Aorta (tissue), 5 donors: Measurements from ENCODE around the gene AK1. TPM values are rescaled to one million over a fixed set of nuclear protein-coding genes. Genes with fewer than 3 reads are reported as not detected.

Experiments
- ATAC-seq: fragments of 200-7000 bp; cut with Tn5 transposase; one replicate; pipeline ENCODE4 v1.9.1; 2022; ENCODE audit warnings: moderate library complexity; ENCODE audit not compliant: low FRiP score
- DNase-seq, 2 donors: peaks; one replicate each; pipeline ENCODE4 v3.0.0-alpha.2; 2020
- H3K27ac ChIP-seq, 2 donors: one replicate each; pipeline ENCODE4 v1.5.1; 2013; ENCODE audit warnings: low read length in 2 of 2, mild to moderate bottlenecking in 2 of 2, moderate library complexity in 2 of 2, control low read depth in 1 of 2, inconsistent platforms in 1 of 2, low read depth in 1 of 2
- H3K27me3 ChIP-seq, 2 donors: one replicate each; pipeline ENCODE4 v1.6.1; 2013; ENCODE audit warnings: control low read depth in 1 of 2, low read length in 1 of 2, mild to moderate bottlenecking in 1 of 2, moderate library complexity in 1 of 2; ENCODE audit not compliant: insufficient read depth in 2 of 2, control insufficient read depth in 1 of 2
- H3K36me3 ChIP-seq, 2 donors: one replicate each; pipeline ENCODE4 v1.6.1; 2013; ENCODE audit warnings: control low read depth in 1 of 2, low read length in 1 of 2, mild to moderate bottlenecking in 1 of 2; ENCODE audit not compliant: insufficient read depth in 2 of 2, control insufficient read depth in 1 of 2
- H3K4me1 ChIP-seq, 2 donors: one replicate each; pipeline ENCODE4 v1.6.1; 2013; ENCODE audit warnings: low read length in 2 of 2, control low read depth in 1 of 2, mild to moderate bottlenecking in 1 of 2, moderate library complexity in 1 of 2; ENCODE audit not compliant: insufficient read depth in 2 of 2, control insufficient read depth in 1 of 2
- H3K4me3 ChIP-seq, 2 donors: one replicate each; pipeline ENCODE4 v1.5.1; 2013; ENCODE audit warnings: low read length in 2 of 2, control low read depth in 1 of 2, mild to moderate bottlenecking in 1 of 2
- H3K9me3 ChIP-seq: one replicate; pipeline ENCODE4 v1.6.1; 2013; ENCODE audit warnings: mild to moderate bottlenecking, low read length; ENCODE audit not compliant: control insufficient read depth
- WGBS, 2 donors: extraction: QIAGEN DNeasy Blood & Tissue Kit; methylation state at CpG; one replicate each; pipeline ENCODE4 v1.1.7; 2013; 5-methylcytosine and 5-hydroxymethylcytosine counted together
- intact Hi-C, 2 donors: fragments of 100-400 bp; cut with DNase I; formaldehyde crosslinking; loops; one replicate each; pipeline versions ENCODE4 v1.14.2 to v1.15.0; 2022
- polyA plus RNA-seq, 2 donors: library from polyadenylated mRNA; stranded (reverse); fragments of 200-250 nt; gene quantifications; one replicate each; pipeline ENCODE4 v1.2.3, GENCODE V29; 2013
- total RNA-seq, 2 donors: library from RNA; stranded (reverse); fragmentation: NEBNext Ultra II Directional; extraction: Animal tissue kit (Norgen Biotek cat#: 25700); gene quantifications; one replicate each; pipeline ENCODE4 v1.2.1, GENCODE V29; 2021
- donor health status: healthy with polysubstance abuse.
- donor health status: Bipolar disorder and iron deficiency.
- donor health status: DM: no; HTN: no; CAD: no.
- donor health status: DM: no; HTN: no; CAD: no.
- donor health status: DM: yes; HTN: yes; CAD: no.

AK1 gene
- total and polyA plus RNA-seq, 4 donors, result 92.4 to 168 (median 105) TPM

DNA sequence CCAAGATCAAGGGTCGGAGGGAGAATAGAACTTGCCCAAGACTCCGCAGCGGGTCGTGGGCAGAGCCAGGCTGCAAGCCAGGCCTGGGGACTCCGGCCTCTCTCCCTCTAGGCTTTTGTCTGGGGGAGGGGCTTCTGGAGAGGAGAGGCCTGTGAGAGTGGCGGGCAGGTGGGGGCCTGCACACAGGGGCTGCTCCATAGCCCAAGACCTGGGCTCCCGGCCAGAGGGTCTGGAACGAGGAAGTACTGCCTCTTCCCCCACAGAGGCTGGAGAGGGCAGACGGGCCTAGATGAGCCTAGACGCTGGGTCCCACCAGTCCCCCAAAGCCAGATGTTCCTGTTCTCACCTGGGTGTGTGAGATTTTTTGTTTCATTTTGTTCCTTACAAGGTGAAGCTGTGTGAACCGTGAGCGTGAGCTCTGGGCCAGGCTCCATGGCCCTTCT is 27.1 kb upstream of the AK1 start:
- H3K4me1 ChIP-seq, result no peaks in the 10 kb centered on the region
- DNase-seq (peak; percentile 69 to 80), ATAC-seq (peak; percentile 6)
- H3K9me3 ChIP-seq, result no peaks in the 10 kb centered on the region
- 31 to 46% methylated on average over 12 of the region's 12 CpGs for WGBS, 2 donors
- no peaks in the 10 kb centered on the region for H3K36me3 ChIP-seq
- intact Hi-C loops, result no loop called here
- peak overlapping the region in 1 of 2 donors; percentile 5 for H3K27ac ChIP-seq
- no peaks in the 10 kb centered on the region for H3K27me3 ChIP-seq
- no peak overlapping the region for H3K4me3 ChIP-seq

DNA sequence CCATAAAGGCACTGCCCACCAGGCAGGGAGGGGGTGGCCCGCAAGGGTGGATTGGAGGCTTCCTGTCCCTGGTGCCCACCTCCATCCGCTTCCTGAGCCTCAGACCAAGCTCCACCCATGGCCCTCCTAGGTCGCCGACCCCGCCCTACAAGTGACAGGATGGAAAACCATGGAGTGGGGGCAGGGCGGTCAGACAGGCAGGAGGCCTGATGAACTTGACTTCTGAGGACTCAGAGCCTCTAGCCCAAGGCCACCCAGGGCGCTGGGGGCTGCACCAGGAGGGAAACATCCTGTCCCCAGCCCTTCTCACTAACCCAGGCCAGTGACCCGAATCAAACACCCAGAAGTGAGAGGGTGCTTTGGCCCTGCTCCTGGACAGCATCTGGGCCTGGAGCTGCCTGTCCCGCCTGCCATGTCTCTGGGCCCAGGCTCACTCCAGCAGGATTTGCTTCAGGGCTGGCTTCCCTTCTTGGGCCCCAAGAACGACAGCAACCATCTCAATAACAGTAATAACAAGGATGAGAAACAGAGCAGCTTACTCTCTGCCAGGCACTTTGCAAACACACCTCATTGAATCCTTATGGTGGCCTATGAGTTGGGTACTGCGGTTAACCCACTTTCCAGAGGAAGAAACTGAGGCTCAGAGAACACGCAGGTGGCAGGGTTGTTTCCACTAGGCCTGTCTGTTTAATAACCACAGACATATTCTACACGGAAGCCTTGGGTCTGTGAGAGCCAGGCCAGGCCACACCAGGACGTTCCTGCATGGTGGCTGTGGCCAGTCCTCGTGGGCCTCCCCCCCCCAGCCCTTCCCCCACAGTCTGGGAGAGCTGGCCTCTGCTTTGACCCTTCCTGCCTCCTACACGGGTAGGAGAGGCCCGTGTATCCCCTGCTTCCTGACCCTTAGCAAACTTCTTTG is 26.3 kb upstream of the AK1 start:
- H3K9me3 ChIP-seq, result no peaks in the 10 kb centered on the region
- intact Hi-C loops, result no loop called here
- H3K4me1 ChIP-seq, result no peaks in the 10 kb centered on the region
- peak overlapping the region in 1 of 2 donors; percentile 0 for H3K27ac ChIP-seq
- H3K36me3 ChIP-seq, result no peaks in the 10 kb centered on the region
- ATAC-seq, result peak; percentile 24
- 40 to 48% methylated on average over 17 of the region's 17 CpGs for WGBS, 2 donors
- no peak overlapping the region for H3K4me3 ChIP-seq
- H3K27me3 ChIP-seq, result no peaks in the 10 kb centered on the region
- peak; percentile 87 to 92 for DNase-seq

DNA sequence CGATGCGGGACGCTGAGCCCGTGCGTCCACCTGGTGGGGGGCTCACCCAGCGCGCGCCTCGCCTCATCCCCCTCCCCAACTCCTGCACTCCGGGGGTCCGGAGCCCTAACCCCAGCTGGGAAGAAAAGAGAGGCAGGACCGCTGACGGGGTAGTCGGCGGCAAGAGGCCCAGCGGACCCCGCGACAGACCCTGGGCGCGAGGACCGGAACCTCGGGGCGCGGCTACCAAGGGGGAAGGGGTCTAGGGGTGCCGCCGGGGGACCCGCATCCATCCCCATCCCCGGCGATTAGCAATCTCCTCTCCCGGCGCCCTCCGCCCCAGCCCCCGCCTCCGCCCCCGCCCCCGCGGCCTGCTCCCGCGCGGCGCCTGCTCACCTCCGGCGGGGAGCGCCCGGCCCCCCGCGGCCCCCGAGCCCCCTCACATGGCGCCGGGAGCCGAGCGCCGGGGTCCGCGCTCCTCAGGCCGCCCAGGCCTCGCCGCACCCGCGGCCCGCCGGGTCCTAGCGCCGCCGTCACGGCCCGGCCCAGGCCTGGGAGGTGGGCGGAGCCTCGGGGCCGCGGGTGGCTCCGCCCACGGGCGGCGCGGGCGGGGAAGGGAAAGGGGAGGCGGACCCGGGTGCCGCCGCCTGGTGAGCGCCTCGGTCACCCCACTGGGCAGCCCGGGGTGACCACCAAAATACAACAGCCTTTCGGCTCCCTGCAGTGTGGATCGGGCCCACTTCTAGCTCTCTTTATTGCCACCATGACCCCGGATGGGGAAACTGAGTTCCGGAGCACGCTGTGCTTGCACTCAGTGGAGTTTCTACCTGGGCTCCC is 21.9 kb upstream of the AK1 start, which contains the start of gene ST6GALNAC6:
ST6GALNAC6 (minus strand) TSS at position 476 of the 816 bp plus-strand sequence. CDS start 1,622 bp downstream, outside the sequence.
- H3K27me3 ChIP-seq, result no peaks in the 10 kb centered on the region
- peak; percentile 80 for ATAC-seq
- H3K36me3 ChIP-seq, result peaks cover 0 to 5% of the 10 kb centered on the region in 2 donors
- no peaks in the 10 kb centered on the region for H3K9me3 ChIP-seq
- 1% methylated on average over 26 to 89 of the region's 89 CpGs for WGBS, 2 donors
- intact Hi-C loops, result loop anchor here in 1 of 2 donors (2.0 to 5.0 kb wide), 2 partner anchors 17 to 37 kb away; partner anchors contain the start of gene ST6GALNAC4
- H3K27ac ChIP-seq, result peak within 1 kb of the TSS; percentile 92 to 96
- peak; percentile 82 to 93 for DNase-seq
- no peaks in the 10 kb centered on the region for H3K4me1 ChIP-seq
- H3K4me3 ChIP-seq, result peak within 1 kb of the TSS; percentile 77 to 97

GRCh38 chr9:127898433-127899127 is 21.1 kb upstream of the AK1 start:
- DNase-seq (peak; percentile 80 to 87), ATAC-seq (peak; percentile 80)
- Histone ChIP-seq H3K4me1 (no peaks in the 10 kb centered on the region), H3K4me3 (peak overlapping the region; percentile 77 to 97), H3K27ac (peak overlapping the region; percentile 92 to 96), H3K9me3 (no peaks in the 10 kb centered on the region), H3K36me3 (peaks cover 0 to 10% of the 10 kb centered on the region in 2 donors), H3K27me3 (no peaks in the 10 kb centered on the region)
- WGBS, 2 donors, result 7 to 8% methylated on average over 25 to 32 of the region's 32 CpGs
- intact Hi-C loops, result loop anchor here in 1 of 2 donors (2.0 to 5.0 kb wide), 2 partner anchors 18 to 36 kb away; partner anchors contain the start of gene ST6GALNAC4

GRCh38 chr9:127897193-127897692 is 19.8 kb upstream of the AK1 start:
- no peaks in the 10 kb centered on the region for H3K27me3 ChIP-seq
- intact Hi-C loops, result loop anchor here in 1 of 2 donors (5.0 kb wide), 1 partner anchor 35 kb away; no protein-coding TSS in a partner anchor
- WGBS, 2 donors, result 8 to 13% methylated on average over 19 of the region's 19 CpGs
- H3K27ac ChIP-seq, result peak overlapping the region; percentile 24 to 66
- ATAC-seq, result peak; percentile 89
- H3K4me1 ChIP-seq, result no peaks in the 10 kb centered on the region
- H3K4me3 ChIP-seq, result peak overlapping the region in 1 of 2 donors; percentile 5
- peaks cover 5 to 18% of the 10 kb centered on the region in 2 donors for H3K36me3 ChIP-seq
- peak; percentile 86 to 92 for DNase-seq
- H3K9me3 ChIP-seq, result peaks cover 1% of the 10 kb centered on the region

DNA sequence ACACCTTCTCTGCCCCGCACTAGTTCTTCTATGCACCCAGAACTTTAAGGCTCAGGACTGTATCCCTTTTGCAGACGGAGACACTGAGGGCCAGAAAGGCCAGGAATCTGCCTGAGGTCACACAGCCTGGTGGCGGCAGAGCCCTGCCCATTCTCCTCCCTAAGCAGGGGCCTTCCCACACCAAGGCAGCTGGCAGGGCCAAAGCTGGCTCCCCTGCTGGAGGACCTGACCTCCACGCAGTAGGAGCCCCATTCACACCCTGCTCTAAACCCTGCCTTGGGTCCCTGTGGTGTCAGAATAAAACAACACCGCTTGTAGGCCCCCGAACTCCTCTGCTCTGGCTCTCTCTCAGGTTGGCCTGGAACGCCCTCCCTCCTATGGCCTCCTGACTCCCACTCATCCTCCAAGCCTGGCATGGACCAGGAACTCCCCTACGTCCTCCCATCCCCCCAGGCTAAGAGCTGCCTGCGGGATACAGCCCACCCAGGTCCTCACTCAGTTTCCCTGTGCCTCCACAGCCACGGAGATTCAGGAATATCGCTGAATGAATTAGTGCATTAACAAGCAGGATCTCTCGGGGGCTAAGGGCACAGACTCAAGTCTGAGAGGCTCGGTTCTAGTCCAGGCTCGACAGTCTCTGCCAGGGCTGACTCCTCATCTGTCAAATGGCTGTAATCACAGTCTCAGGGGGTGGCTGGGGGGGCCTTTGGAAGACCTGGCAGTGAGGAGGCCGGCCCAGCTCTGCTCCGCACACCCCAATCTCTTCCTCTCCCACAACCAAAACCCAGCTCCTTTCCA is 19.1 kb upstream of the AK1 start:
- intact Hi-C loops, result loop anchor here in 1 of 2 donors (5.0 kb wide), 1 partner anchor 34 kb away; no protein-coding TSS in a partner anchor
- H3K27me3 ChIP-seq, result no peaks in the 10 kb centered on the region
- peak overlapping the region; percentile 20 to 62 for H3K27ac ChIP-seq
- ATAC-seq (no peak), DNase-seq (no peak)
- no peaks in the 10 kb centered on the region for H3K4me1 ChIP-seq
- peak overlapping the region in 1 of 2 donors; percentile 5 for H3K4me3 ChIP-seq
- H3K36me3 ChIP-seq, result peaks cover 5 to 18% of the 10 kb centered on the region in 2 donors
- peaks cover 1% of the 10 kb centered on the region for H3K9me3 ChIP-seq
- 57 to 65% methylated on average over 16 of the region's 16 CpGs for WGBS, 2 donors

- peaks cover 1% of the 10 kb centered on the region for H3K9me3 ChIP-seq
- no peaks in the 10 kb centered on the region for H3K4me1 ChIP-seq
- no peak overlapping the region for H3K27ac ChIP-seq
- H3K27me3 ChIP-seq, result no peaks in the 10 kb centered on the region
- no peak for DNase-seq
- no peak overlapping the region for H3K4me3 ChIP-seq
- ATAC-seq, result no peak
- peaks cover 5 to 20% of the 10 kb centered on the region in 2 donors for H3K36me3 ChIP-seq
- 97% methylated on average over 8 of the region's 8 CpGs for WGBS, 2 donors
- intact Hi-C loops, result loop anchor here in 1 of 2 donors (5.0 kb wide), 1 partner anchor 34 kb away; no protein-coding TSS in a partner anchor
Observed at GRCh38 chr9:127895811-127896210, 18.3 kb upstream of the AK1 start.
